SKM-1 (cell line): ENCODE measurements around the gene IFNA5.

Experiments used
- DNase-seq: peaks from one replicate; lab custom pipeline; 2025; ENCODE audit not compliant: unreplicated experiment; lab: John Stamatoyannopoulos, UW

IFNA5 gene

GRCh38 chr9:21294904-21295538, 10.1 kb downstream of the IFNA5 start:
- DNase-seq, result peak; percentile 69

GRCh38 chr9:21294364-21294774, 10.7 kb downstream of the IFNA5 start:
- no peak for DNase-seq

GRCh38 chr9:21289848-21290247, 15.3 kb downstream of the IFNA5 start:
- no peak for DNase-seq

- DNase-seq, result no peak
Measured at GRCh38 chr9:21287280-21287679, 17.8 kb downstream of the IFNA5 start.

GRCh38 chr9:21286659-21287058, 18.5 kb downstream of the IFNA5 start:
- peak; percentile 16 for DNase-seq

- no peak for DNase-seq
Measured at GRCh38 chr9:21286099-21286498, 19.0 kb downstream of the IFNA5 start.

GRCh38 chr9:21281275-21281674, 23.8 kb downstream of the IFNA5 start:
- DNase-seq, result no peak

- no peak for DNase-seq
Measured at GRCh38 chr9:21268347-21268657, 36.8 kb downstream of the IFNA5 start.

GRCh38 chr9:21267485-21268346, 37.4 kb downstream of the IFNA5 start:
- DNase-seq, result no peak

GRCh38 chr9:21266733-21267484, 38.2 kb downstream of the IFNA5 start:
- DNase-seq, result no peak

- no peak for DNase-seq
Measured at GRCh38 chr9:21265421-21266189, 39.5 kb downstream of the IFNA5 start.

GRCh38 chr9:21255538-21256212, 49.4 kb downstream of the IFNA5 start:
- no peak for DNase-seq
